HG03442 (cell line): ENCODE results near the gene MYZAP.

Experiments used
- ATAC-seq: cut with Tn5 transposase; IDR thresholded peaks from one replicate; pipeline ENCODE4 v1.9.1; 2021; ENCODE audit warnings: mild to moderate bottlenecking, moderate library complexity; ENCODE audit not compliant: unreplicated experiment

MYZAP gene

GRCh38 chr15:57734860-57735259 is 143.2 kb downstream of the MYZAP start:
- ATAC-seq: no peak
